Mammary microvascular endothelial cell (primary cell): Measurements from ENCODE around the gene CRB1. TPM values are rescaled to one million over a fixed set of nuclear protein-coding genes. Genes with fewer than 3 reads are reported as not detected.

Experiments used
- total RNA-seq: library from RNA; depleted of rRNA; stranded (reverse); fragments of >200 nt; gene quantifications from 2 replicates; pipeline ENCODE4 v1.2.3, GENCODE V29; 2015

The CRB1 gene
- not detected in 2 replicates for total RNA-seq

DNA sequence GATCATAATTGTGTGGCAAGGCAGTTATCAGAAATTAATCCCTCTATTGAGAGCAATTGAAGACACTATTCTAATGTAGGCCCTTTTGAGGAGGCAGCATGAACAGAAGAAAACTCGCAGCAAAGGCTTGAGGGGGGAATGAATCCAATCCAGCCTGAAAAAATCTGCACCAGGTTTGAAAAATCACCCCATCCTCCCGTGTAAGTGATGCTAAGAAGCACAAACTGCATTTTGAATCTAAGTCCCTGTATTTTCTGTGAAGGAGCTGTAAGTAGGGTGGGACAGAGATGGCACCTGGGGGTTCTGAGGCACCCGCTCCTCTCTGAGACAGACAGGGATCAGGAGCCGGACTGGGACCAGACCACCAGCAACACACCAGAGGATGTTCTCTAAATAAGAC is at the start of gene CRB1:
Gene CRB1, plus strand, starts transcription at position 241 of the 400 bp plus-strand sequence. CDS start 161 bp downstream, outside the sequence.

Other genes starting within 250 kb of the CRB1 start
- gene F13B, start 201.0 kb upstream of the CRB1 start, total RNA-seq: not detected in 2 replicates
- 40.0 and 40.8 TPM in 2 replicates for gene ASPM, start 121.6 kb upstream of the CRB1 start, total RNA-seq
- gene ZBTB41, start 67.0 kb upstream of the CRB1 start, total RNA-seq: 3.1 and 3.7 TPM in 2 replicates